ENCODE measurements around the gene CCND3.

Gene CCND3

DNA sequence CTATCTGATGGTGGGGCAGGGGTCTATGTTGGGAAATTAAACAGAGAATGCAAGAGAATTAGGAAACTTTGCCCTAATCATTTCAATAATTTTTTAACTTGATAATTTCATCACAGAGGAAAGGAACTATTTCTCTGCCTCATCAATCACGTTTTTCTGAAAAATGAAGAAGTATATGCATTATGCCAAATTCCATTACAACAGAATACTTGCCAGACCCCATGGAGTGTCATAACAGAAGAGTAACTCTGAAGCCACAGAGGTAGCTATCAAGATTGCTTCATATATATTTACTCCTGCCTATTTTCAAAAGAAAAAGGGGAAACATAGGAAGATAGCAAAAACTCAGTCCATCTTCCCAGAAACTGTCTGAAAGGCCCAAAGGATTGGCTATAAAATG is 40.7 kb downstream of the CCND3 start:
- Histone ChIP-seq H3K27ac (no peak overlapping the region), H3K27me3 (no peaks in the 10 kb centered on the region), H3K9me3 (no peaks in the 10 kb centered on the region), H3K36me3 (peaks cover 7 to 36% (median 24%) of the 10 kb centered on the region in 3 donors), H3K4me1 (peaks cover 0 to 6% (median 2%) of the 10 kb centered on the region in 4 donors), H3K4me3 (no peak overlapping the region)
- intact Hi-C loops (cut with DNase I; ENCODE audit: low total_unique reads), result no loop called here
- TF ChIP-seq, protein P1, sequence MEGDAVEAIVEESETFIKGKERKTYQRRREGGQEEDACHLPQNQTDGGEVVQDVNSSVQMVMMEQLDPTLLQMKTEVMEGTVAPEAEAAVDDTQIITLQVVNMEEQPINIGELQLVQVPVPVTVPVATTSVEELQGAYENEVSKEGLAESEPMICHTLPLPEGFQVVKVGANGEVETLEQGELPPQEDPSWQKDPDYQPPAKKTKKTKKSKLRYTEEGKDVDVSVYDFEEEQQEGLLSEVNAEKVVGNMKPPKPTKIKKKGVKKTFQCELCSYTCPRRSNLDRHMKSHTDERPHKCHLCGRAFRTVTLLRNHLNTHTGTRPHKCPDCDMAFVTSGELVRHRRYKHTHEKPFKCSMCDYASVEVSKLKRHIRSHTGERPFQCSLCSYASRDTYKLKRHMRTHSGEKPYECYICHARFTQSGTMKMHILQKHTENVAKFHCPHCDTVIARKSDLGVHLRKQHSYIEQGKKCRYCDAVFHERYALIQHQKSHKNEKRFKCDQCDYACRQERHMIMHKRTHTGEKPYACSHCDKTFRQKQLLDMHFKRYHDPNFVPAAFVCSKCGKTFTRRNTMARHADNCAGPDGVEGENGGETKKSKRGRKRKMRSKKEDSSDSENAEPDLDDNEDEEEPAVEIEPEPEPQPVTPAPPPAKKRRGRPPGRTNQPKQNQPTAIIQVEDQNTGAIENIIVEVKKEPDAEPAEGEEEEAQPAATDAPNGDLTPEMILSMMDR (IDR thresholded peaks at IDR 0.05), result no peak
- DNase-seq, result no peak

DNA sequence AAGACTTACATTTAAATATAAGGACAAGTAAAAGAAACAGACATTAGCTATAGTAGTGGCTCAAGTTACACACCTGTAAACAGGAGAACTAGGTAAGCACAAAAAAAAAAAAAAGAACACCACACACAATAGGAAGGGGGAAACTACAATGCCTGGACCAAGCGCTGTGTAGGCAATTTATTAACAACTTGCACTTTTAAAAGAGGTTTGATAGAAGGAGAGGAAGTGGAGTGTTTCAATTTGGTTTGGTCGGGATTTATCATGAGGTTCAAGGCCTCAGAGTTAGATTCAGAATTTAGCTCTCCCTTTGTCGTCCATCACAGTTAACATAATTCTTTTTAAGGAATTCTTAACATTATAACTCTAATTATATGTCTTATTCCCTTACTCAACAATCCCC is 45.3 kb downstream of the CCND3 start:
- TF ChIP-seq, protein P1 (IDR thresholded peaks at IDR 0.05), result no peak
- Histone ChIP-seq H3K27ac (peak overlapping the region in 1 of 2 donors; percentile 75), H3K36me3 (peaks cover 0 to 9% (median 0%) of the 10 kb centered on the region in 3 donors), H3K4me3 (peak overlapping the region; percentile 70 to 87), H3K9me3 (no peaks in the 10 kb centered on the region), H3K27me3 (no peaks in the 10 kb centered on the region), H3K4me1 (peaks cover 0 to 22% (median 8%) of the 10 kb centered on the region in 4 donors)
- DNase-seq, result no peak
- intact Hi-C loops (cut with DNase I; ENCODE audit: low total_unique reads), result loop anchor here (5.0 kb wide), 1 partner anchor 104 kb away; no protein-coding TSS in a partner anchor

DNA sequence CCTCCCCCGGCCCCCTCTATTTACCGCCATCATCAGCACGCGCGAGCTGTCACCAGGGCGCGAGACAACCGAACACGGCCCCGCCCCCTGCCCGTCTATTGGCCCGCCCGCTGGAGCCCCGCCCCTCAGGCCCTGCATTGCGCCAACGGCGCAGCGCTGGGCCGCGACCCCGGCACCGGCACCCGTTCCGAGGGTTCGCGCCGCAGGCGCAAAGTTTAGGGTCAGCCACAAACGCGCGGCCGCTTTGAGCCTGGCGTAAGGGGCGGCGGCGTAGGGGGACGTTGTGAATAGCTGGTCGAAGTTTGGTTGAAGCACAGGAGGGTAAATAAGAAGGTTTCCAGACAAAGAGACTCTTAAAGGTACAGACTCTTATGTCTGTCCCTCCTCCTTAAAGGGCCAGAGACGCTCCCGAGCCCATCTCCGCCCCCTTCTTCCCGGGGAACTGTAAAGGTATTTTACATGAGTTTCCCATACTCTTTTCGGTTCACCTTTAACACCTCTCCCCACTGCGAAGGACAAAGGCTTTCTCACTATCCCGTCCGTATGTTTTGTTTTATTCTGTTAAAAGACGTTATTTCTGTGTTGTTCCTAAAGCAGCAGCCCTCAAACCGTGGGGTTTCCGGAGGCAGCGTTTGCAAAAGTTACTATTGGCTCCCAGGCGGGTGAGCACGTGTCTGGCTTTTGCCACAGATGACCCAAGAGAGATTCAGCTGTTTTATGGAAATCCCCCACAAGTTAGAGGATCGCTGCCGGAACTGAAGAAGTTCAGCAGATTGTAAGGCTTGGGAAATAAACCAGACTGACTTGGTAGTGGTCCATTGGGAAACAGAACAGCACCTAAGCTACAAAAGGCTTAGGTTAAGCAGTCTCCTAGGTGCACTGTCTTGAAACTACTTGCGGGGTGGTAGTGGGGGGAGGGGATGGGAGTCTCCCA is 46.0 kb downstream of the CCND3 start, which contains the start of gene USP49:
Gene USP49 (minus strand): TSS at position 76 of the 934 bp plus-strand sequence. CDS start 88,392 bp downstream, outside the sequence.
- TF ChIP-seq, protein P1 (IDR thresholded peaks at IDR 0.05), result no peak
- peak within 1 kb of the TSS; percentile 70 to 87 for H3K4me3 ChIP-seq
- DNase-seq, result peak; percentile 88 to 92
- H3K27me3 ChIP-seq, result no peaks in the 10 kb centered on the region
- peak within 1 kb of the TSS; percentile 75 for H3K27ac ChIP-seq
- no peaks in the 10 kb centered on the region for H3K9me3 ChIP-seq
- peaks cover 0 to 7% (median 0%) of the 10 kb centered on the region in 3 donors for H3K36me3 ChIP-seq
- peaks cover 0 to 22% (median 8%) of the 10 kb centered on the region in 4 donors for H3K4me1 ChIP-seq
- intact Hi-C loops (cut with DNase I; ENCODE audit: low total_unique reads), result loop anchor here (5.0 kb wide), 1 partner anchor 103 kb away; no protein-coding TSS in a partner anchor

DNA sequence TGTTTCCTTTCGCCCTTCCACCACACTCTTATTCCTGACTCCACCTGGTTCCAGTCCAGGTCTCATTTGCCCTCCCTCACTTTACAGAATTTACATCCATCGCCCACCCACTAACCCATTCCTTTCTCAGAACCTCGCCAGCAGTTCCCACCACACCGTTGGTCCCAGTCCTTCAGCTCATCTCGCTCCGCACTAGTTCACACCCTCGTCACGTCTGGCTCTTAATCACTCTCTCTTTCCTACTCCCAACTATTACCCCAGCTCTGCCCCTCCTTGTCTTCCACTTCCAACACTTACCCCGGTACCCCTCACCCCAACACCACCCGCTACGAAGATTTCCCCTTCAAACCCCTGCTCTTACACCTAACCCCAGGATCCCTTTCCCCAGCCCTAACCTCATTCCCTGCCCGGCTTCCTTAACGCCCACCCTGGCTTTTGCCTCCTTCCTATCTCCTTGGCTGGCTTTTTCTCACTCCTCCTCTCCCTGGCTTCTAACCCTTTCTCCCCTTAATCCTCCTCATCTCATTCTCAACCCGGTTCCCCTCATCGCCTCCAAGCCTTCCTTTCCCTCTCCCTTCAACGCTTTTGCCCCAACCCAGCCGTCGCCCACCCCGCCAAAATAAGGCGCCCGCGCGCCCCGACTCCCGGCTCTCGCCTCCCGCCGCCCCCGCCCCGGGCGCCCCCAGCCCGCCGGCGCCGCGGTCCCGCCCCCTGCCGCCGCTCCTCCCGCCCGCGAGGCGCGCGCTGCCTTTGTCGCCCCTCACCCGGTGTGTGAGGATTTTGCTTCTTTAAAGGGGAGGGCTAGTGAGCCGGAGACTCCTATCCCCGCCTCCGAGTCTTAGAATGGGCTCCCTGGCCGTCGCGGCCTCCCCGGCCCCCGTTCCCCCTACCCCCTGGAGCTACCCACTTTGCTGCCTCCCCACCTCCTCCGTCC is 47.0 kb downstream of the CCND3 start:
- no peaks in the 10 kb centered on the region for H3K36me3 ChIP-seq
- H3K27me3 ChIP-seq, result no peaks in the 10 kb centered on the region
- intact Hi-C loops (cut with DNase I; ENCODE audit: low total_unique reads), result loop anchor here (5.0 kb wide), 1 partner anchor 102 kb away; no protein-coding TSS in a partner anchor
- H3K9me3 ChIP-seq, result no peaks in the 10 kb centered on the region
- TF ChIP-seq, protein P1 (IDR thresholded peaks at IDR 0.05), result no peak
- peaks cover 0 to 22% (median 8%) of the 10 kb centered on the region in 4 donors for H3K4me1 ChIP-seq
- peak overlapping the region; percentile 70 to 87 for H3K4me3 ChIP-seq
- peak overlapping the region; percentile 75 for H3K27ac ChIP-seq
- peak in 1 of 2 donors; percentile 23 for DNase-seq

- intact Hi-C loops (cut with DNase I; ENCODE audit: low total_unique reads), result no loop called here
- TF ChIP-seq, protein P1 (IDR thresholded peaks at IDR 0.05), result no peak
- peaks cover 0 to 22% (median 8%) of the 10 kb centered on the region in 4 donors for H3K4me1 ChIP-seq
- no peaks in the 10 kb centered on the region for H3K27me3 ChIP-seq
- H3K36me3 ChIP-seq, result no peaks in the 10 kb centered on the region
- no peak for DNase-seq
- H3K4me3 ChIP-seq, result no peak overlapping the region
- no peak overlapping the region for H3K27ac ChIP-seq
- no peaks in the 10 kb centered on the region for H3K9me3 ChIP-seq
Observed at GRCh38 chr6:41892921-41893564, 48.6 kb downstream of the CCND3 start.
